ENCODE results near the gene AMIGO3.

Gene AMIGO3

GRCh38 chr3:49747792-49748480 is 28.5 kb upstream of the AMIGO3 start:
- H3K36me3 ChIP-seq (ENCODE audit: control insufficient read depth, insufficient read depth, low read length) = no peaks in the 10 kb centered on the region; the same call in 1 of the 2 replicates
- WGBS (ENCODE audit: insufficient coverage, insufficient read length) = no CpG with 5 or more reads among the region's 13 CpGs
- no peak for DNase-seq (ENCODE audit: low read depth, low spot score)
- H3K27me3 ChIP-seq (ENCODE audit: control insufficient read depth, insufficient read depth, low read length) = no peaks in the 10 kb centered on the region
- no peaks in the 10 kb centered on the region for H3K9me3 ChIP-seq (ENCODE audit: control insufficient read depth, insufficient read depth, low read length)
- no peak overlapping the region for H3K27ac ChIP-seq (ENCODE audit: low read length)
- H3K4me1 ChIP-seq (ENCODE audit: control insufficient read depth, insufficient read depth, low read length) = no peaks in the 10 kb centered on the region
- H3K4me3 ChIP-seq (ENCODE audit: low read length) = no peak overlapping the region

- no peaks in the 10 kb centered on the region; the same call in 1 of the 2 replicates for H3K36me3 ChIP-seq (ENCODE audit: control insufficient read depth, insufficient read depth, low read length)
- H3K4me3 ChIP-seq (ENCODE audit: low read length) = no peak overlapping the region
- DNase-seq (ENCODE audit: low read depth, low spot score) = no peak
- no peaks in the 10 kb centered on the region for H3K9me3 ChIP-seq (ENCODE audit: control insufficient read depth, insufficient read depth, low read length)
- H3K27ac ChIP-seq (ENCODE audit: low read length) = no peak overlapping the region
- H3K4me1 ChIP-seq (ENCODE audit: control insufficient read depth, insufficient read depth, low read length) = no peaks in the 10 kb centered on the region
- no CpG with 5 or more reads among the region's 2 CpGs for WGBS (ENCODE audit: insufficient coverage, insufficient read length)
- no peaks in the 10 kb centered on the region for H3K27me3 ChIP-seq (ENCODE audit: control insufficient read depth, insufficient read depth, low read length)
Measured at GRCh38 chr3:49745986-49746385, 26.5 kb upstream of the AMIGO3 start.

GRCh38 chr3:49740427-49740826 is 20.9 kb upstream of the AMIGO3 start:
- Histone ChIP-seq H3K27me3 (ENCODE audit: control insufficient read depth, insufficient read depth, low read length) (no peaks in the 10 kb centered on the region), H3K27ac (ENCODE audit: low read length) (no peak overlapping the region), H3K36me3 (ENCODE audit: control insufficient read depth, insufficient read depth, low read length) (peaks cover 9% of the 10 kb centered on the region; the same call in 1 of the 2 replicates), H3K9me3 (ENCODE audit: control insufficient read depth, insufficient read depth, low read length) (no peaks in the 10 kb centered on the region), H3K4me1 (ENCODE audit: control insufficient read depth, insufficient read depth, low read length) (no peaks in the 10 kb centered on the region), H3K4me3 (ENCODE audit: low read length) (no peak overlapping the region)
- DNase-seq (ENCODE audit: low read depth, low spot score) = no peak

- Histone ChIP-seq H3K4me1 (ENCODE audit: control insufficient read depth, insufficient read depth, low read length) (no peaks in the 10 kb centered on the region), H3K36me3 (ENCODE audit: control insufficient read depth, insufficient read depth, low read length) (peaks cover 11% of the 10 kb centered on the region; the same call in 1 of the 2 replicates), H3K9me3 (ENCODE audit: control insufficient read depth, insufficient read depth, low read length) (no peaks in the 10 kb centered on the region), H3K4me3 (ENCODE audit: low read length) (no peak overlapping the region), H3K27me3 (ENCODE audit: control insufficient read depth, insufficient read depth, low read length) (no peaks in the 10 kb centered on the region), H3K27ac (ENCODE audit: low read length) (no peak overlapping the region)
- no peak for DNase-seq (ENCODE audit: low read depth, low spot score)
- WGBS (ENCODE audit: insufficient coverage, insufficient read length) = no CpG with 5 or more reads among the region's 11 CpGs
Measured at GRCh38 chr3:49738067-49738713, 18.7 kb upstream of the AMIGO3 start.

GRCh38 chr3:49734752-49735151 is 15.3 kb upstream of the AMIGO3 start:
- WGBS (ENCODE audit: insufficient coverage, insufficient read length) = no CpG with 5 or more reads among the region's 6 CpGs
- H3K9me3 ChIP-seq (ENCODE audit: control insufficient read depth, insufficient read depth, low read length) = no peaks in the 10 kb centered on the region
- H3K36me3 ChIP-seq (ENCODE audit: control insufficient read depth, insufficient read depth, low read length) = peaks cover 14% of the 10 kb centered on the region
- no peak overlapping the region for H3K27ac ChIP-seq (ENCODE audit: low read length)
- H3K27me3 ChIP-seq (ENCODE audit: control insufficient read depth, insufficient read depth, low read length) = no peaks in the 10 kb centered on the region
- H3K4me1 ChIP-seq (ENCODE audit: control insufficient read depth, insufficient read depth, low read length) = no peaks in the 10 kb centered on the region
- no peak for DNase-seq (ENCODE audit: low read depth, low spot score)
- H3K4me3 ChIP-seq (ENCODE audit: low read length) = no peak overlapping the region

- no peaks in the 10 kb centered on the region for H3K4me1 ChIP-seq (ENCODE audit: control insufficient read depth, insufficient read depth, low read length)
- no peaks in the 10 kb centered on the region for H3K9me3 ChIP-seq (ENCODE audit: control insufficient read depth, insufficient read depth, low read length)
- no peak overlapping the region for H3K4me3 ChIP-seq (ENCODE audit: low read length)
- H3K27ac ChIP-seq (ENCODE audit: low read length) = no peak overlapping the region
- no CpG with 5 or more reads among the region's 1 CpG for whole genome bisulfite sequencing (ENCODE audit: insufficient coverage, insufficient read length)
- H3K27me3 ChIP-seq (ENCODE audit: control insufficient read depth, insufficient read depth, low read length) = no peaks in the 10 kb centered on the region
- peaks cover 14% of the 10 kb centered on the region for H3K36me3 ChIP-seq (ENCODE audit: control insufficient read depth, insufficient read depth, low read length)
- DNase-seq (ENCODE audit: low read depth, low spot score) = no peak
Measured at GRCh38 chr3:49733551-49733950, 14.1 kb upstream of the AMIGO3 start.

- DNase-seq (ENCODE audit: low read depth, low spot score) = no peak
- Histone ChIP-seq H3K27ac (ENCODE audit: low read length) (no peak overlapping the region), H3K27me3 (ENCODE audit: control insufficient read depth, insufficient read depth, low read length) (no peaks in the 10 kb centered on the region), H3K4me3 (ENCODE audit: low read length) (no peak overlapping the region), H3K36me3 (ENCODE audit: control insufficient read depth, insufficient read depth, low read length) (peaks cover 12% of the 10 kb centered on the region), H3K4me1 (ENCODE audit: control insufficient read depth, insufficient read depth, low read length) (no peaks in the 10 kb centered on the region), H3K9me3 (ENCODE audit: control insufficient read depth, insufficient read depth, low read length) (no peaks in the 10 kb centered on the region)
- WGBS (ENCODE audit: insufficient coverage, insufficient read length) = no CpG with 5 or more reads among the region's 11 CpGs
Measured at GRCh38 chr3:49732597-49732996, 13.1 kb upstream of the AMIGO3 start.

- Histone ChIP-seq H3K27me3 (ENCODE audit: control insufficient read depth, insufficient read depth, low read length) (no peaks in the 10 kb centered on the region), H3K9me3 (ENCODE audit: control insufficient read depth, insufficient read depth, low read length) (no peaks in the 10 kb centered on the region), H3K36me3 (ENCODE audit: control insufficient read depth, insufficient read depth, low read length) (peaks cover 13% of the 10 kb centered on the region), H3K4me1 (ENCODE audit: control insufficient read depth, insufficient read depth, low read length) (no peaks in the 10 kb centered on the region), H3K27ac (ENCODE audit: low read length) (no peak overlapping the region), H3K4me3 (ENCODE audit: low read length) (no peak overlapping the region)
- no CpG with 5 or more reads among the region's 4 CpGs for WGBS (ENCODE audit: insufficient coverage, insufficient read length)
- DNase-seq (ENCODE audit: low read depth, low spot score) = no peak
Measured at GRCh38 chr3:49729966-49730609, 10.6 kb upstream of the AMIGO3 start.

GRCh38 chr3:49727924-49728361 is 8.5 kb upstream of the AMIGO3 start:
- H3K9me3 ChIP-seq (ENCODE audit: control insufficient read depth, insufficient read depth, low read length) = no peaks in the 10 kb centered on the region
- H3K4me3 ChIP-seq (ENCODE audit: low read length) = no peak overlapping the region
- 0 out of 2 replicates have a peak, but pooled peaks cover under 1% of the 10 kb centered on the region for H3K4me1 ChIP-seq (ENCODE audit: control insufficient read depth, insufficient read depth, low read length)
- DNase-seq (ENCODE audit: low read depth, low spot score) = no peak
- no peak overlapping the region for H3K27ac ChIP-seq (ENCODE audit: low read length)
- WGBS (ENCODE audit: insufficient coverage, insufficient read length) = no CpG with 5 or more reads among the region's 15 CpGs
- peaks cover 13% of the 10 kb centered on the region for H3K36me3 ChIP-seq (ENCODE audit: control insufficient read depth, insufficient read depth, low read length)
- no peaks in the 10 kb centered on the region for H3K27me3 ChIP-seq (ENCODE audit: control insufficient read depth, insufficient read depth, low read length)

- no peak for DNase-seq (ENCODE audit: low read depth, low spot score)
- H3K27ac ChIP-seq (ENCODE audit: low read length) = no peak overlapping the region
- H3K4me1 ChIP-seq (ENCODE audit: control insufficient read depth, insufficient read depth, low read length) = 0 out of 2 replicates have a peak, but pooled peaks cover 3% of the 10 kb centered on the region
- no peaks in the 10 kb centered on the region for H3K27me3 ChIP-seq (ENCODE audit: control insufficient read depth, insufficient read depth, low read length)
- H3K9me3 ChIP-seq (ENCODE audit: control insufficient read depth, insufficient read depth, low read length) = no peaks in the 10 kb centered on the region
- H3K36me3 ChIP-seq (ENCODE audit: control insufficient read depth, insufficient read depth, low read length) = peaks cover 12% of the 10 kb centered on the region
- no CpG with 5 or more reads among the region's 19 CpGs for WGBS (ENCODE audit: insufficient coverage, insufficient read length)
- no peak overlapping the region for H3K4me3 ChIP-seq (ENCODE audit: low read length)
Measured at GRCh38 chr3:49727154-49727923, 7.9 kb upstream of the AMIGO3 start.
